Endothelial cell of umbilical vein (primary cell): ENCODE results near the gene CCDC191. TPM values are rescaled to one million over a fixed set of nuclear protein-coding genes. Genes with fewer than 3 reads are reported as not detected.
A peak's percentile ranks its signal among the peaks of the same experiment; 100 is the strongest.

Experiments
- BruUV-seq: library from RNA; stranded (reverse); fragments of 400-500 nt; replicated peaks from 2 replicates; lab custom pipeline; 2021; lab: Mats Ljungman, UMichigan
- CTCF ChIA-PET: fragments of 300-600, 350-600 bp; sonication (Branson Sonifier 250); formaldehyde crosslinking; loops from one replicate; lab custom pipeline; 2021; ENCODE audit warnings: antibody characterized with exemption, inconsistent platforms; lab: Charles Lee
- POLR2A ChIA-PET: fragments of 300-600, 350-600 bp; sonication (Branson Sonifier 250); formaldehyde crosslinking; loops from one replicate; lab custom pipeline; 2021; ENCODE audit warnings: antibody characterized with exemption, inconsistent platforms; lab: Charles Lee
- DNase-seq: peaks from one replicate; pipeline ENCODE4 v3.0.0-alpha.2; 2011; ENCODE audit warnings: low read depth, low spot score
- FAIRE-seq: peaks from 2 replicates; lab custom pipeline; 2011; peaks lifted over from hg19 to GRCh38; lab: Jason Lieb, UNC
- H2AFZ ChIP-seq: 2 replicates; pipeline ENCODE4 v1.6.0; 2012; ENCODE audit warnings: low read depth, low read length, control low read depth, inconsistent platforms
- H3K27ac ChIP-seq: 2 replicates; pipeline ENCODE4 v1.5.1; 2011; ENCODE audit warnings: low read depth, mild to moderate bottlenecking, control low read depth, low read length, moderate library complexity; ENCODE audit not compliant: insufficient read depth
- H3K27me3 ChIP-seq, 2 experiments: 2 replicates each; pipeline versions ENCODE4 v1.6.0 to v1.6.1; 2011; ENCODE audit warnings: low read length in 2 of 2, mixed read lengths in 1 of 2; ENCODE audit not compliant: control insufficient read depth in 2 of 2, insufficient read depth in 2 of 2
- H3K36me3 ChIP-seq, 2 experiments: 2 replicates in 1 of 2; 3 replicates in 1 of 2; pipeline ENCODE4 v1.5.1; 2011; ENCODE audit warnings: low read length in 2 of 2, mild to moderate bottlenecking in 1 of 2, moderate library complexity in 1 of 2; ENCODE audit not compliant: control insufficient read depth in 2 of 2, insufficient read depth in 2 of 2; ENCODE audit errors: extremely low read depth in 1 of 2
- H3K4me1 ChIP-seq: 3 replicates; pipeline ENCODE4 v1.5.1; 2011; ENCODE audit warnings: mild to moderate bottlenecking, low read length; ENCODE audit not compliant: control insufficient read depth, insufficient read depth; ENCODE audit errors: extremely low read depth
- H3K4me2 ChIP-seq: 2 replicates; pipeline ENCODE4 v1.6.1; 2011; ENCODE audit warnings: low read length, control low read depth, mixed read lengths; ENCODE audit not compliant: insufficient read depth
- H3K4me3 ChIP-seq, 3 experiments: fragments of 200-600 bp in 1 of 3; sonication (generic), shearing (Covaris generic) in 1 of 3; replicated peaks in 1 of 3; 2 replicates each; pipeline ENCODE4 v1.5.1; 2011 to 2016; ENCODE audit warnings: control low read depth in 3 of 3, low read length in 3 of 3, mild to moderate bottlenecking in 2 of 3, inconsistent platforms in 1 of 3, low read depth in 1 of 3, moderate library complexity in 1 of 3; ENCODE audit not compliant: insufficient read depth in 1 of 3
- H3K79me2 ChIP-seq: 2 replicates; pipeline ENCODE4 v1.6.0; 2012; ENCODE audit warnings: low read length, inconsistent platforms; ENCODE audit not compliant: control insufficient read depth, insufficient read depth
- H3K9ac ChIP-seq: replicated peaks from 2 replicates; pipeline ENCODE3; 2011; ENCODE audit warnings: low read length, control low read depth; ENCODE audit not compliant: insufficient read depth; ENCODE audit errors: extremely low read depth
- H3K9me1 ChIP-seq: replicated peaks from 3 replicates; pipeline ENCODE4 v1.6.0; 2011; ENCODE audit warnings: mild to moderate bottlenecking, low read length; ENCODE audit not compliant: control insufficient read depth, insufficient read depth; ENCODE audit errors: extremely low read depth
- H3K9me3 ChIP-seq: replicated peaks from 2 replicates; pipeline ENCODE4 v1.5.1; 2012; ENCODE audit warnings: low read length, inconsistent platforms; ENCODE audit not compliant: control insufficient read depth, insufficient read depth
- H4K20me1 ChIP-seq: replicated peaks from 2 replicates; pipeline ENCODE3; 2011; ENCODE audit warnings: mild to moderate bottlenecking, low read length; ENCODE audit not compliant: control insufficient read depth, insufficient read depth; ENCODE audit errors: extremely low read depth
- CTCF ChIP-seq, 2 donors: IDR thresholded peaks; 1 replicate in 1 of 2; 2 replicates in 1 of 2; pipeline ENCODE4 v1.5.1; 2011; ENCODE audit warnings: low read length in 2 of 2, mild to moderate bottlenecking in 2 of 2, moderate library complexity in 2 of 2, control low read depth in 1 of 2, inconsistent platforms in 1 of 2, low read depth in 1 of 2; ENCODE audit not compliant: insufficient read depth in 1 of 2; ENCODE audit errors: extremely low read depth in 1 of 2
- EZH2 ChIP-seq: IDR thresholded peaks from 2 replicates; pipeline ENCODE4 v1.6.1; 2012; ENCODE audit warnings: borderline replicate concordance, low read depth, mild to moderate bottlenecking, moderate library complexity, low read length, inconsistent platforms; ENCODE audit not compliant: severe bottlenecking
- FOS ChIP-seq: IDR thresholded peaks from 2 replicates; pipeline ENCODE4 v1.6.1; 2011; ENCODE audit warnings: mild to moderate bottlenecking, low read length, moderate library complexity, borderline replicate concordance; ENCODE audit not compliant: insufficient read depth
- GATA2 ChIP-seq: IDR thresholded peaks from 2 replicates; pipeline ENCODE4 v1.7.0; 2011; ENCODE audit warnings: low read depth, mild to moderate bottlenecking, moderate library complexity, mixed read lengths, low read length; ENCODE audit not compliant: insufficient read length, insufficient read depth
- JUN ChIP-seq: IDR thresholded peaks from 2 replicates; pipeline ENCODE4 v1.6.1; 2011; ENCODE audit warnings: borderline replicate concordance, low read depth; ENCODE audit not compliant: insufficient read length, insufficient read depth
- MAX ChIP-seq: IDR thresholded peaks from 2 replicates; pipeline ENCODE4 v1.6.1; 2011; ENCODE audit not compliant: insufficient read depth, insufficient read length
- MYC ChIP-seq: IDR thresholded peaks from one replicate; pipeline ENCODE4 v1.6.1; 2011; ENCODE audit warnings: mild to moderate bottlenecking, low read depth, low read length
- POLR2A ChIP-seq: IDR thresholded peaks from 2 replicates; pipeline ENCODE4 v1.6.1; 2012; ENCODE audit warnings: low read depth, mild to moderate bottlenecking, control low read depth, low read length
- POLR2AphosphoS5 ChIP-seq: IDR thresholded peaks from 2 replicates; pipeline ENCODE4 v1.6.1; 2012; ENCODE audit warnings: low read depth, mild to moderate bottlenecking, control low read depth, low read length, moderate library complexity; ENCODE audit not compliant: insufficient read depth
- dilution Hi-C: fragments of 300-500 bp; cut with MboI; formaldehyde crosslinking; loops from one replicate; pipeline ENCODE4 v1.15.0; 2019; ENCODE audit warnings: low sequenced_read_pairs; ENCODE audit not compliant: extremely low pct_ligation_motif_present
- intact Hi-C: fragments of 100-400 bp; cut with micrococcal nuclease; formaldehyde crosslinking; loops from one replicate; pipeline ENCODE4 v1.10.0; 2022
- polyA plus RNA-seq, 4 experiments: library from polyadenylated mRNA; depleted of rRNA in 3 of 4; stranded (reverse) in 3 of 4; unstranded in 1 of 4; fragments of >200 nt; gene quantifications; 2 replicates each; pipeline versions ENCODE4 v1.2.1 to v1.2.3, GENCODE V29; 2011 to 2012; ENCODE audit warnings: missing spikeins in 1 of 4
- total RNA-seq: library from RNA; stranded (reverse); gene quantifications from 2 replicates; pipeline ENCODE4 v1.2.3, GENCODE V29; 2021

CCDC191 gene
- total and polyA plus RNA-seq, 2 donors (not counting 3 experiments of a cell fraction or from before 2014, with no cell fraction given), result 1.7 to 4.9 TPM

DNA sequence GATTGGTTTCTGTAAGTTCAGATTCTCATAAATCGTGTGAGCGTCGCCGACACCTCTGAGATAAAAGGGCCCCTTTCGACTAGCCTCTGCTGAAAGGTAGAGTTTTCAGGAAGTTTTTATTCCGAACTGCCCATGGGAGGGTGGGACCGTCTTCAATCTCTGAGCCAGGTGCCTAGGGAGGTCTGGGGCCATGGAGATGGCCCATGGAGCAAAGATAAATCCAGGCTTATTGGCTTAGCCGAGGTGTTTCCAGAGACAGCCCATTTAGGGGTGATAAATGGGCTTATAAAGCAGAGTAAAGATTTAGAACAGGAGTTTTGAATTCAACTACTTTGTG lies 653 bp upstream of the CCDC191 start:
- TSS peak; percentile 71 for BruUV-seq
- dilution Hi-C loops, result no loop called here
- Histone ChIP-seq H3K27me3 (no peaks in the 10 kb centered on the region), H3K4me3 (peak overlapping the region; percentile 6 to 86 (median 65)), H3K36me3 (peaks cover 0 to 2% of the 10 kb centered on the region in 2 experiments), H3K9ac (peak overlapping the region; percentile 56), H3K9me3 (no peaks in the 10 kb centered on the region), H3K79me2 (peaks cover 48% of the 10 kb centered on the region), H3K9me1 (no peaks in the 10 kb centered on the region), H3K27ac (peak overlapping the region; percentile 31), H2AFZ (peak overlapping the region; percentile 40), H4K20me1 (no peaks in the 10 kb centered on the region), H3K4me2 (peak overlapping the region; percentile 91), H3K4me1 (peaks cover 16% of the 10 kb centered on the region)
- DNase-seq, result no peak
- FAIRE-seq, result no peak
- POLR2A ChIA-PET, result no interaction called here
- TF ChIP-seq JUN, result no peak
- TF ChIP-seq CTCF (IDR thresholded peaks at IDR 0.05; ENCODE audit: extremely low read depth in 1 of 2, insufficient read depth in 1 of 2, low read depth in 1 of 2, low read length in 2 of 2), result no peak
- TF ChIP-seq MYC, result no peak
- no peak for TF ChIP-seq POLR2AphosphoS5
- no peak for TF ChIP-seq EZH2
- TF ChIP-seq FOS, result no peak
- TF ChIP-seq MAX, result no peak
- TF ChIP-seq POLR2A, result no peak
- TF ChIP-seq GATA2, result no peak
- CTCF ChIA-PET, result interaction anchor here (0.8 to 1.0 kb wide), 2 partner anchors 98 to 122 kb away, joined by 3 to 6 read pairs; no protein-coding TSS in a partner anchor
- intact Hi-C loops, result loop anchor here (2.0 to 5.0 kb wide), 4 partner anchors 36 to 1725 kb away; partner anchors contain the start of gene ZDHHC23
